RWPE2 (cell line): ENCODE data around the gene MGMT.

ENCODE experiments used
- ATAC-seq: fragments of 200-7000 bp; cut with Tn5 transposase; 3 replicates; pipeline ENCODE4 v1.9.1; 2021; ENCODE audit warnings: low read depth
- DNase-seq: peaks from one replicate; pipeline ENCODE4 v3.0.0-alpha.2; 2020; ENCODE audit warnings: low spot score
- H3K27ac ChIP-seq: fragments of 450-650 bp; 2 replicates; pipeline ENCODE4 v1.5.1; 2017; ENCODE audit warnings: mild to moderate bottlenecking; ENCODE audit not compliant: poor library complexity, severe bottlenecking
- H3K27me3 ChIP-seq: fragments of 250-450 bp; sonication (Bioruptor Pico); 2 replicates; pipeline ENCODE4 v1.5.1; 2021; ENCODE audit warnings: mild to moderate bottlenecking, moderate library complexity; ENCODE audit not compliant: insufficient read depth, poor library complexity, severe bottlenecking
- H3K36me3 ChIP-seq: fragments of 250-450 bp; sonication (Bioruptor Pico); 2 replicates; pipeline ENCODE4 v1.5.1; 2020; ENCODE audit warnings: low read depth, mild to moderate bottlenecking, moderate library complexity
- H3K4me1 ChIP-seq: fragments of 250-450 bp; sonication (Bioruptor Pico); 2 replicates; pipeline ENCODE4 v1.5.1; 2021; ENCODE audit warnings: mild to moderate bottlenecking, moderate library complexity; ENCODE audit not compliant: insufficient read depth, poor library complexity, severe bottlenecking
- H3K4me3 ChIP-seq: fragments of 250-450 bp; sonication (Bioruptor Pico); 2 replicates; pipeline ENCODE4 v1.5.1; 2021; ENCODE audit warnings: mild to moderate bottlenecking, moderate library complexity; ENCODE audit not compliant: severe bottlenecking
- H3K9me3 ChIP-seq: fragments of 250-450 bp; sonication (Bioruptor Pico); 2 replicates; pipeline ENCODE4 v1.5.1; 2021; ENCODE audit warnings: mild to moderate bottlenecking, moderate library complexity; ENCODE audit not compliant: severe bottlenecking
- CTCF ChIP-seq: fragments of 450-650 bp; IDR thresholded peaks from one replicate; pipeline ENCODE4 v1.5.1; 2017; ENCODE audit warnings: mild to moderate bottlenecking, moderate library complexity; ENCODE audit not compliant: poor library complexity, severe bottlenecking

The MGMT gene

GRCh38 chr10:129704786-129705525 lies 237.9 kb downstream of the MGMT start:
- Histone ChIP-seq H3K27me3 (no peaks in the 10 kb centered on the region), H3K4me1 (no peaks in the 10 kb centered on the region), H3K4me3 (no peak overlapping the region), H3K9me3 (no peaks in the 10 kb centered on the region), H3K36me3 (no peaks in the 10 kb centered on the region), H3K27ac (no peak overlapping the region)
- no peak for DNase-seq
- no peak for TF ChIP-seq CTCF
- no peak for ATAC-seq

GRCh38 chr10:129705676-129706075 lies 238.6 kb downstream of the MGMT start:
- Histone ChIP-seq H3K9me3 (no peaks in the 10 kb centered on the region), H3K27me3 (no peaks in the 10 kb centered on the region), H3K27ac (no peak overlapping the region), H3K4me1 (no peaks in the 10 kb centered on the region), H3K4me3 (no peak overlapping the region), H3K36me3 (no peaks in the 10 kb centered on the region)
- TF ChIP-seq CTCF: no peak
- ATAC-seq (no peak), DNase-seq (no peak)

GRCh38 chr10:129706081-129706480 lies 239.0 kb downstream of the MGMT start:
- Histone ChIP-seq H3K9me3 (no peaks in the 10 kb centered on the region), H3K36me3 (no peaks in the 10 kb centered on the region), H3K27ac (no peak overlapping the region), H3K4me1 (no peaks in the 10 kb centered on the region), H3K4me3 (no peak overlapping the region), H3K27me3 (no peaks in the 10 kb centered on the region)
- DNase-seq: no peak
- no peak for ATAC-seq
- TF ChIP-seq CTCF: no peak

GRCh38 chr10:129706523-129706922 lies 239.5 kb downstream of the MGMT start:
- TF ChIP-seq CTCF: no peak
- Histone ChIP-seq H3K4me3 (no peak overlapping the region), H3K4me1 (no peaks in the 10 kb centered on the region), H3K27ac (no peak overlapping the region), H3K27me3 (no peaks in the 10 kb centered on the region), H3K36me3 (no peaks in the 10 kb centered on the region), H3K9me3 (no peaks in the 10 kb centered on the region)
- ATAC-seq (no peak), DNase-seq (no peak)
